ENCODE results near the gene RGP1.

The RGP1 gene

GRCh38 chr9:35776018-35776417 is 26.9 kb downstream of the RGP1 start:
- no peaks in the 10 kb centered on the region for H3K9me3 ChIP-seq (ENCODE audit: control insufficient read depth in 1 of 2, low read length in 2 of 2)
- H3K27ac ChIP-seq (ENCODE audit: low read length), result no peak overlapping the region
- no peak overlapping the region for H3K4me3 ChIP-seq (ENCODE audit: low read depth in 1 of 2, low read length in 2 of 2)
- peaks cover 8 to 11% of the 10 kb centered on the region in 2 donors for H3K4me1 ChIP-seq (ENCODE audit: control insufficient read depth in 1 of 2, insufficient read depth in 2 of 2, low read length in 2 of 2)
- H3K36me3 ChIP-seq (ENCODE audit: control insufficient read depth in 1 of 2, insufficient read depth in 2 of 2, low read length in 2 of 2), result no peaks in the 10 kb centered on the region
- no peaks in the 10 kb centered on the region for H3K27me3 ChIP-seq (ENCODE audit: low read depth, low read length)

- H3K27ac ChIP-seq (ENCODE audit: low read length), result no peak overlapping the region
- H3K27me3 ChIP-seq (ENCODE audit: low read depth, low read length), result no peaks in the 10 kb centered on the region
- H3K4me3 ChIP-seq (ENCODE audit: low read depth in 1 of 2, low read length in 2 of 2), result no peak overlapping the region
- H3K9me3 ChIP-seq (ENCODE audit: control insufficient read depth in 1 of 2, low read length in 2 of 2), result no peaks in the 10 kb centered on the region
- no peaks in the 10 kb centered on the region for H3K4me1 ChIP-seq (ENCODE audit: control insufficient read depth in 1 of 2, insufficient read depth in 2 of 2, low read length in 2 of 2)
- no peaks in the 10 kb centered on the region for H3K36me3 ChIP-seq (ENCODE audit: control insufficient read depth in 1 of 2, insufficient read depth in 2 of 2, low read length in 2 of 2)
Observed at GRCh38 chr9:35778496-35778895, 29.4 kb downstream of the RGP1 start.

GRCh38 chr9:35781066-35781465 is 32.0 kb downstream of the RGP1 start:
- Histone ChIP-seq H3K27me3 (ENCODE audit: low read depth, low read length) (no peaks in the 10 kb centered on the region), H3K4me3 (ENCODE audit: low read depth in 1 of 2, low read length in 2 of 2) (no peak overlapping the region), H3K36me3 (ENCODE audit: control insufficient read depth in 1 of 2, insufficient read depth in 2 of 2, low read length in 2 of 2) (no peaks in the 10 kb centered on the region), H3K27ac (ENCODE audit: low read length) (no peak overlapping the region), H3K4me1 (ENCODE audit: control insufficient read depth in 1 of 2, insufficient read depth in 2 of 2, low read length in 2 of 2) (no peaks in the 10 kb centered on the region), H3K9me3 (ENCODE audit: control insufficient read depth in 1 of 2, low read length in 2 of 2) (no peaks in the 10 kb centered on the region)

GRCh38 chr9:35783418-35783817 is 34.3 kb downstream of the RGP1 start:
- Histone ChIP-seq H3K27me3 (ENCODE audit: low read depth, low read length) (no peaks in the 10 kb centered on the region), H3K27ac (ENCODE audit: low read length) (no peak overlapping the region), H3K36me3 (ENCODE audit: control insufficient read depth in 1 of 2, insufficient read depth in 2 of 2, low read length in 2 of 2) (no peaks in the 10 kb centered on the region), H3K9me3 (ENCODE audit: control insufficient read depth in 1 of 2, low read length in 2 of 2) (no peaks in the 10 kb centered on the region), H3K4me3 (ENCODE audit: low read depth in 1 of 2, low read length in 2 of 2) (no peak overlapping the region), H3K4me1 (ENCODE audit: control insufficient read depth in 1 of 2, insufficient read depth in 2 of 2, low read length in 2 of 2) (no peaks in the 10 kb centered on the region)

- no peak overlapping the region for H3K27ac ChIP-seq (ENCODE audit: low read length)
- H3K36me3 ChIP-seq (ENCODE audit: control insufficient read depth in 1 of 2, insufficient read depth in 2 of 2, low read length in 2 of 2), result no peaks in the 10 kb centered on the region
- no peaks in the 10 kb centered on the region for H3K27me3 ChIP-seq (ENCODE audit: low read depth, low read length)
- H3K9me3 ChIP-seq (ENCODE audit: control insufficient read depth in 1 of 2, low read length in 2 of 2), result no peaks in the 10 kb centered on the region
- no peak overlapping the region for H3K4me3 ChIP-seq (ENCODE audit: low read depth in 1 of 2, low read length in 2 of 2)
- peaks cover 0 to 26% of the 10 kb centered on the region in 2 donors for H3K4me1 ChIP-seq (ENCODE audit: control insufficient read depth in 1 of 2, insufficient read depth in 2 of 2, low read length in 2 of 2)
Observed at GRCh38 chr9:35789541-35789940, 40.5 kb downstream of the RGP1 start.

GRCh38 chr9:35790025-35790384 is 40.9 kb downstream of the RGP1 start:
- Histone ChIP-seq H3K36me3 (ENCODE audit: control insufficient read depth in 1 of 2, insufficient read depth in 2 of 2, low read length in 2 of 2) (no peaks in the 10 kb centered on the region), H3K4me1 (ENCODE audit: control insufficient read depth in 1 of 2, insufficient read depth in 2 of 2, low read length in 2 of 2) (peaks cover 0 to 29% of the 10 kb centered on the region in 2 donors), H3K27ac (ENCODE audit: low read length) (no peak overlapping the region), H3K9me3 (ENCODE audit: control insufficient read depth in 1 of 2, low read length in 2 of 2) (no peaks in the 10 kb centered on the region), H3K27me3 (ENCODE audit: low read depth, low read length) (no peaks in the 10 kb centered on the region), H3K4me3 (ENCODE audit: low read depth in 1 of 2, low read length in 2 of 2) (no peak overlapping the region)

GRCh38 chr9:35790385-35791296 is 41.6 kb downstream of the RGP1 start:
- no peaks in the 10 kb centered on the region for H3K27me3 ChIP-seq (ENCODE audit: low read depth, low read length)
- H3K9me3 ChIP-seq (ENCODE audit: control insufficient read depth in 1 of 2, low read length in 2 of 2), result no peaks in the 10 kb centered on the region
- H3K36me3 ChIP-seq (ENCODE audit: control insufficient read depth in 1 of 2, insufficient read depth in 2 of 2, low read length in 2 of 2), result no peaks in the 10 kb centered on the region
- H3K4me3 ChIP-seq (ENCODE audit: low read depth in 1 of 2, low read length in 2 of 2), result peak overlapping the region in 1 of 2 donors; percentile 38
- peaks cover 0 to 31% of the 10 kb centered on the region in 2 donors for H3K4me1 ChIP-seq (ENCODE audit: control insufficient read depth in 1 of 2, insufficient read depth in 2 of 2, low read length in 2 of 2)
- H3K27ac ChIP-seq (ENCODE audit: low read length), result peak overlapping the region; percentile 11

- no peaks in the 10 kb centered on the region for H3K9me3 ChIP-seq (ENCODE audit: control insufficient read depth in 1 of 2, low read length in 2 of 2)
- peaks cover 0 to 31% of the 10 kb centered on the region in 2 donors for H3K4me1 ChIP-seq (ENCODE audit: control insufficient read depth in 1 of 2, insufficient read depth in 2 of 2, low read length in 2 of 2)
- no peaks in the 10 kb centered on the region for H3K36me3 ChIP-seq (ENCODE audit: control insufficient read depth in 1 of 2, insufficient read depth in 2 of 2, low read length in 2 of 2)
- H3K4me3 ChIP-seq (ENCODE audit: low read depth in 1 of 2, low read length in 2 of 2), result peak within 1 kb of the TSS in 1 of 2 donors; percentile 56
- peak within 1 kb of the TSS; percentile 11 for H3K27ac ChIP-seq (ENCODE audit: low read length)
- H3K27me3 ChIP-seq (ENCODE audit: low read depth, low read length), result no peaks in the 10 kb centered on the region
Observed at GRCh38 chr9:35791297-35791921, 42.3 kb downstream of the RGP1 start, which contains the start of gene NPR2. NPR2 (plus strand) TSS chr9:35791591; CDS start chr9:35792409, 818 bp downstream.

- Histone ChIP-seq H3K27me3 (ENCODE audit: low read depth, low read length) (no peaks in the 10 kb centered on the region), H3K9me3 (ENCODE audit: control insufficient read depth in 1 of 2, low read length in 2 of 2) (no peaks in the 10 kb centered on the region), H3K36me3 (ENCODE audit: control insufficient read depth in 1 of 2, insufficient read depth in 2 of 2, low read length in 2 of 2) (no peaks in the 10 kb centered on the region), H3K27ac (ENCODE audit: low read length) (no peak overlapping the region), H3K4me3 (ENCODE audit: low read depth in 1 of 2, low read length in 2 of 2) (peak overlapping the region in 1 of 2 donors; percentile 56), H3K4me1 (ENCODE audit: control insufficient read depth in 1 of 2, insufficient read depth in 2 of 2, low read length in 2 of 2) (peaks cover 0 to 31% of the 10 kb centered on the region in 2 donors)
Observed at GRCh38 chr9:35792024-35792813, 43.1 kb downstream of the RGP1 start.

- Histone ChIP-seq H3K27ac (ENCODE audit: low read length) (no peak overlapping the region), H3K9me3 (ENCODE audit: control insufficient read depth in 1 of 2, low read length in 2 of 2) (no peaks in the 10 kb centered on the region), H3K27me3 (ENCODE audit: low read depth, low read length) (no peaks in the 10 kb centered on the region), H3K4me1 (ENCODE audit: control insufficient read depth in 1 of 2, insufficient read depth in 2 of 2, low read length in 2 of 2) (peaks cover 0 to 31% of the 10 kb centered on the region in 2 donors), H3K36me3 (ENCODE audit: control insufficient read depth in 1 of 2, insufficient read depth in 2 of 2, low read length in 2 of 2) (no peaks in the 10 kb centered on the region), H3K4me3 (ENCODE audit: low read depth in 1 of 2, low read length in 2 of 2) (peak overlapping the region in 1 of 2 donors; percentile 56)
Observed at GRCh38 chr9:35792826-35793225, 43.7 kb downstream of the RGP1 start.

GRCh38 chr9:35793461-35793860 is 44.4 kb downstream of the RGP1 start:
- no peak overlapping the region for H3K27ac ChIP-seq (ENCODE audit: low read length)
- no peaks in the 10 kb centered on the region for H3K27me3 ChIP-seq (ENCODE audit: low read depth, low read length)
- peaks cover 0 to 31% of the 10 kb centered on the region in 2 donors for H3K4me1 ChIP-seq (ENCODE audit: control insufficient read depth in 1 of 2, insufficient read depth in 2 of 2, low read length in 2 of 2)
- H3K9me3 ChIP-seq (ENCODE audit: control insufficient read depth in 1 of 2, low read length in 2 of 2), result no peaks in the 10 kb centered on the region
- no peaks in the 10 kb centered on the region for H3K36me3 ChIP-seq (ENCODE audit: control insufficient read depth in 1 of 2, insufficient read depth in 2 of 2, low read length in 2 of 2)
- H3K4me3 ChIP-seq (ENCODE audit: low read depth in 1 of 2, low read length in 2 of 2), result peak overlapping the region in 1 of 2 donors; percentile 56
